DMS53 (cell line): ENCODE measurements around the gene DNAH1.

Experiments used
- DNase-seq: peaks from one replicate; lab custom pipeline; 2025; lab: John Stamatoyannopoulos, UW

Gene DNAH1

GRCh38 chr3:52446631-52447511 lies 130.8 kb downstream of the DNAH1 start:
- DNase-seq = peak; percentile 40

- DNase-seq = no peak
Observed at GRCh38 chr3:52447512-52448355, 131.6 kb downstream of the DNAH1 start.
